GM23248 (cell line): ENCODE data around the gene MSL1. TPM values are rescaled to one million over a fixed set of nuclear protein-coding genes. Genes with fewer than 3 reads are reported as not detected.

Source experiments
- DNase-seq: peaks from one replicate; pipeline ENCODE4 v3.0.0-alpha.2; 2015
- H2AFZ ChIP-seq: fragments of 200-600 bp; sonication (generic); 2 replicates; pipeline ENCODE4 v1.6.1; 2016; ENCODE audit warnings: antibody characterized with exemption
- H3F3A ChIP-seq: fragments of 200-600 bp; sonication (generic); 2 replicates; pipeline ENCODE4 v1.6.1; 2016; ENCODE audit warnings: mild to moderate bottlenecking, antibody characterized with exemption, mixed run types; ENCODE audit not compliant: insufficient read depth
- H3K27ac ChIP-seq: fragments of 200-600 bp; sonication (generic); 2 replicates; pipeline ENCODE4 v1.5.1; 2016; ENCODE audit warnings: mild to moderate bottlenecking
- H3K27me3 ChIP-seq: fragments of 200-600 bp; sonication (generic); replicated peaks from 2 replicates; pipeline ENCODE4 v1.6.1; 2016; ENCODE audit warnings: mild to moderate bottlenecking; ENCODE audit not compliant: insufficient read depth
- H3K36me3 ChIP-seq: fragments of 200-600 bp; sonication (generic); 2 replicates; pipeline ENCODE4 v1.6.1; 2016; ENCODE audit warnings: low read depth, mild to moderate bottlenecking
- H3K4me1 ChIP-seq: fragments of 200-600 bp; sonication (generic); 2 replicates; pipeline ENCODE4 v1.6.1; 2016; ENCODE audit warnings: mild to moderate bottlenecking; ENCODE audit not compliant: insufficient read depth
- H3K4me2 ChIP-seq: fragments of 200-600 bp; sonication (generic); one replicate; pipeline ENCODE4 v1.6.1; 2016; ENCODE audit warnings: mild to moderate bottlenecking; ENCODE audit not compliant: unreplicated experiment
- H3K4me3 ChIP-seq: fragments of 200-600 bp; sonication (generic); 2 replicates; pipeline ENCODE4 v1.5.1; 2016; ENCODE audit warnings: mild to moderate bottlenecking
- H3K79me2 ChIP-seq: fragments of 200-600 bp; sonication (generic); 2 replicates; pipeline ENCODE4 v1.6.1; 2016; ENCODE audit warnings: mild to moderate bottlenecking; ENCODE audit not compliant: insufficient read depth
- H3K9ac ChIP-seq: fragments of 200-600 bp; sonication (generic); 2 replicates; pipeline ENCODE4 v1.6.1; 2016; ENCODE audit warnings: mild to moderate bottlenecking
- H3K9me2 ChIP-seq: fragments of 200-600 bp; sonication (generic); 2 replicates; pipeline ENCODE4 v1.6.1; 2016; ENCODE audit warnings: mixed run types, mild to moderate bottlenecking, moderate library complexity; ENCODE audit not compliant: insufficient read depth
- H3K9me3 ChIP-seq: fragments of 200-600 bp; sonication (generic); one replicate; pipeline ENCODE4 v1.6.1; 2017; ENCODE audit warnings: low read depth
- H4K20me1 ChIP-seq: fragments of 200-600 bp; sonication (generic); 2 replicates; pipeline ENCODE4 v1.6.0; 2016; ENCODE audit not compliant: insufficient read depth
- EZH2 ChIP-seq: fragments of 200-600 bp; sonication (generic); IDR thresholded peaks from 2 replicates; pipeline ENCODE4 v1.6.1; 2018; ENCODE audit warnings: antibody characterized with exemption, mild to moderate bottlenecking; ENCODE audit not compliant: insufficient read depth, poor library complexity, severe bottlenecking
- EZH2phosphoT487 ChIP-seq: fragments of 200-600 bp; sonication (generic); IDR thresholded peaks from 2 replicates; pipeline ENCODE4 v1.6.1; 2018; ENCODE audit warnings: antibody characterized with exemption, moderate library complexity, mild to moderate bottlenecking, low read depth; ENCODE audit not compliant: insufficient read depth
- WGBS, 2 experiments: methylation state at CpG; one replicate each; pipeline ENCODE4 v1.1.6; 2015 to 2017; ENCODE audit warnings: low lambda C conversion rate in 2 of 2, low coverage in 1 of 2; ENCODE audit errors: missing lambda C conversion rate in 2 of 2; 5-methylcytosine and 5-hydroxymethylcytosine counted together
- in situ Hi-C: fragments of 300-500 bp; cut with MboI; formaldehyde crosslinking; loops from 2 replicates; pipeline ENCODE4 v1.15.0; 2020
- polyA plus RNA-seq: library from polyadenylated mRNA; unstranded; fragments of >200 nt; fragmentation: Nextera tagmentation; extraction: Ambion mirVana; gene quantifications from 2 replicates; pipeline ENCODE4 v1.2.1, GENCODE V29; 2016
- total RNA-seq: library from RNA; depleted of rRNA; stranded (reverse); fragments of >200 nt; shearing (Covaris generic); gene quantifications from 2 replicates; pipeline ENCODE4 v1.2.3, GENCODE V29; 2014

The MSL1 gene
- total and polyA plus RNA-seq, 2 experiments from 2014 or later: 8.9 to 45.3 TPM

DNA sequence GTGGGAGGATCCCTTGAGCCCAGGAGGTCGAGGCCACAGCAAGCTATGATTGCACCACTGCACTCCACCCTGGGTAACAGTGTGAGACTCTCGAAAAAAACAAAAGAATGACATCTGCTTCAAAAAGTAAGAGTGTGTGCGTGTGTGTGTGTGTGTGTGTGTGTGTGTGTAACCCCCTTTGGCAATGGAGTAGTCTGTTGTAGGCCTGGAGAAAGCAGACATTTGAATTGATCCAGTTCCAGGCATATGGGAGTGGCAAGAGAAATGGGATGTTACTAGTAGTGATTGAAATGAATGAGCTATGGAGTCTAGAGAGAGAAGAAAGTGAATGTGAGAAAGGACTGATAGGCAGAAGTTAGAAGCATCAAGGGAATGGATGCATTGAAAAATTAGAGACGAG is 28.5 kb downstream of the MSL1 start:
- no peak overlapping the region for H3K4me2 ChIP-seq
- H3K9ac ChIP-seq: no peak overlapping the region
- H3K27ac ChIP-seq: no peak overlapping the region
- H4K20me1 ChIP-seq: no peaks in the 10 kb centered on the region
- no peaks in the 10 kb centered on the region for H3K27me3 ChIP-seq
- H3F3A ChIP-seq: peaks cover 5% of the 10 kb centered on the region; the same call in 1 of the 2 replicates
- no peaks in the 10 kb centered on the region for H3K9me2 ChIP-seq
- 27 to 31% methylated on average over 4 of the region's 4 CpGs for WGBS, 2 experiments
- peaks cover 41% of the 10 kb centered on the region for H3K36me3 ChIP-seq
- H3K4me3 ChIP-seq: no peak overlapping the region
- in situ Hi-C loops: no loop called here
- no peak for DNase-seq
- peaks cover 100% of the 10 kb centered on the region for H3K79me2 ChIP-seq
- no peaks in the 10 kb centered on the region for H3K9me3 ChIP-seq
- TF ChIP-seq EZH2 (no peak), EZH2phosphoT487 (no peak)
- H2AFZ ChIP-seq: no peak overlapping the region
- H3K4me1 ChIP-seq: peaks cover 7% of the 10 kb centered on the region; the same call in 1 of the 2 replicates

DNA sequence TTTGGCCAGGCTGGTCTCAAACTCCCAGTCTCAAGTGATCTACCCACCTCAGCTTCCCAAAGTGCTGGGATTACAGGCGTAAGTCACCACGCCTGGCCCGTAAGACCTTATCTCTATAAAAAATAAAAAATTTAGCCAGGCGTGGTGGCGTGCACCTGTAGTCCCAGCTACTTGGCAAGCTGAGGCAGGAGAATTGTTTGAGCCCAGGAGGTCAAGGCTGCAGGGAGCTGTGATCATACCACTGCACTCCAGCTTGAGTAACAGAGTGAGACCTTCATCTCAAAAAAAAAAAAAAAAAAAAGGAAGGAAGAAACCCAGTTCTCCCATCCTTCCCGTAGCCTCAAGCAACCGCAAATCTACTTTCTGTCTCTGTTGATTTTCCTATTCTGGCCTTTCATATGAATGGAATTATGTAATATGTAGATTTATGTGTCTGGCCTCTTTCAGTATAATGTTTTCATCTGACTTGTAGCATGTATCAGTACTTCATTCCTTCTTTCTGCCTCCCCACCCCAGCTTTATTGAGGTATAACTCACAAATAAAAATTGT is 29.7 kb downstream of the MSL1 start:
- Histone ChIP-seq H3K79me2 (peaks cover 100% of the 10 kb centered on the region), H3K4me3 (no peak overlapping the region), H4K20me1 (no peaks in the 10 kb centered on the region), H3K9ac (no peak overlapping the region), H2AFZ (no peak overlapping the region), H3K27ac (no peak overlapping the region), H3K4me2 (no peak overlapping the region), H3K9me2 (no peaks in the 10 kb centered on the region), H3F3A (no peaks in the 10 kb centered on the region), H3K36me3 (peaks cover 38% of the 10 kb centered on the region), H3K4me1 (peaks cover 14% of the 10 kb centered on the region; the same call in 1 of the 2 replicates), H3K27me3 (no peaks in the 10 kb centered on the region), H3K9me3 (no peaks in the 10 kb centered on the region)
- in situ Hi-C loops: no loop called here
- no peak for TF ChIP-seq EZH2
- no peak for TF ChIP-seq EZH2phosphoT487
- DNase-seq: no peak
- 88 to 89% methylated on average over 7 of the region's 7 CpGs for WGBS, 2 experiments

DNA sequence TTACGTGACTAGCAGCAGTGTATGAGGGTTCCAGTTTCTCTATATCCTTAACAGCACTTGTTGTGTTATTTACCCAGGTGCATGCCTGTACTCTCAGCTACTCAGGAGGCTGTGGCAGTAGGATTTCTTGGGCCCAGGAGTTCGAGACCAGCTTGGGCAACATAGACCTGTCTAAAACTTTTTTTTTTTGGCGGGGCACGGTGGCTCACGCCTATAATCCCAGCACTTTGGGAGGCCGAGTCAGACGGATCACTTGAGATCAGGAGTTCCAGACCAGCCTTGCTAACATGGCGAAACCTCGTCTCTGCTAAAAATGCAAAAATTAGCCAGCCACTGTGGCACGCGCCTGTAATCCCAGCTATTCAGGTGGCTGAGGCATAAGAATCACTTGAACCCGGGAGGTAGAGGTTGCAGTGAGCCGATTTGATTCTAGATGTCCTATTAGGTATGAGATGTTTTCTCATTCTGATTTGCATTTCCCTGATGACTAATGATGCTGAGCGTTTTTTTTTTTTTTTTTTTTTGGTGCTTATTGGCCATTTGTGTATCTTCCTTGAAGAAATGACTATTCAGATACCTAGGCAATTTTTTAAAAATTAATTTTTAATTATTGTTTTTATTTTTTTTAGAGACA is 31.9 kb downstream of the MSL1 start:
- in situ Hi-C loops: no loop called here
- no peaks in the 10 kb centered on the region for H3K9me2 ChIP-seq
- no peak overlapping the region for H3K27ac ChIP-seq
- H3K9me3 ChIP-seq: no peaks in the 10 kb centered on the region
- no peak overlapping the region for H3K9ac ChIP-seq
- H3F3A ChIP-seq: no peaks in the 10 kb centered on the region
- no peak overlapping the region for H3K4me2 ChIP-seq
- no peak overlapping the region for H2AFZ ChIP-seq
- H3K79me2 ChIP-seq: peaks cover 99% of the 10 kb centered on the region
- peaks cover 35% of the 10 kb centered on the region for H3K36me3 ChIP-seq
- TF ChIP-seq EZH2 (no peak), EZH2phosphoT487 (no peak)
- peaks cover 14% of the 10 kb centered on the region; the same call in 1 of the 2 replicates for H3K4me1 ChIP-seq
- H3K27me3 ChIP-seq: no peaks in the 10 kb centered on the region
- WGBS, 2 experiments: 82 to 84% methylated on average over 14 of the region's 14 CpGs
- H3K4me3 ChIP-seq: no peak overlapping the region
- no peak for DNase-seq
- H4K20me1 ChIP-seq: no peaks in the 10 kb centered on the region

DNA sequence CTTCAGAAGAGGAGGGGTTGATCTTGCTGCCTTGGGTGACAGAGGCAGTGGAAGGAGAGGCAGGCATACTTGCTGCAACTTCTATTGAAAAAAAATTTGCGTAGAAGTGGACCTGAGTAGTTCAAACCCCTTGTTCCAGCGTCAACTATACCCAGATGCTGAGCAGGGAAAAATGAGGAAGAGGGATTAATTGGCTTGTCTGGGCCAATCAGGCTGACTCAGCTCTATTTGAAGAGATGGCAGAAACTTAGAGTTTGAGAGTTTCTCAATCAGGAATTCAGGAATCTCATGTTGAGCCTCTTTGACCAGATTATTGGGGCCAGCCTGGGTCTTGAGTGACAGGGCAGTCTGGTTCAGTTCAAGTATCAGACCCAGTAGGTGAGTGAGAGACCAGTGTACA is 36.2 kb downstream of the MSL1 start:
- no peak for TF ChIP-seq EZH2phosphoT487
- TF ChIP-seq EZH2: no peak
- Histone ChIP-seq H3F3A (no peaks in the 10 kb centered on the region), H3K79me2 (peaks cover 99% of the 10 kb centered on the region), H3K27ac (no peak overlapping the region), H3K36me3 (peaks cover 27% of the 10 kb centered on the region), H2AFZ (no peak overlapping the region), H3K9ac (no peak overlapping the region), H3K4me2 (no peak overlapping the region), H3K27me3 (no peaks in the 10 kb centered on the region), H4K20me1 (no peaks in the 10 kb centered on the region), H3K9me3 (no peaks in the 10 kb centered on the region), H3K4me1 (peaks cover 14% of the 10 kb centered on the region; the same call in 1 of the 2 replicates), H3K9me2 (no peaks in the 10 kb centered on the region), H3K4me3 (no peak overlapping the region)
- in situ Hi-C loops: no loop called here
- DNase-seq: no peak
- WGBS, 2 experiments: 20 to 31% methylated on average over 2 of the region's 2 CpGs
